ENCODE measurements around the gene ZNF124. TPM values are rescaled to one million over a fixed set of nuclear protein-coding genes. Genes with fewer than 3 reads are reported as not detected.

ZNF124 gene
- polyA plus RNA-seq, 1 donor from 2014 or later = 23.6 TPM

- TF ChIP-seq CTCF (IDR thresholded peaks at IDR 0.05; ENCODE audit: poor library complexity, severe bottlenecking) = no peak
Measured at GRCh38 chr1:247204177-247204647, 32.4 kb upstream of the ZNF124 start (continued).

- TF ChIP-seq SMC3 (conservative IDR thresholded peaks at IDR 0.05; ENCODE audit: poor library complexity) (no peak), CTCF (IDR thresholded peaks at IDR 0.05; ENCODE audit: poor library complexity, severe bottlenecking) (no peak), MXI1 (conservative IDR thresholded peaks at IDR 0.05; ENCODE audit: poor library complexity, severe bottlenecking) (no peak), EZH2 (IDR thresholded peaks at IDR 0.05; ENCODE audit: borderline replicate concordance, insufficient read depth, low read length, poor library complexity, severe bottlenecking) (no peak), POLR2AphosphoS5 (IDR thresholded peaks at IDR 0.05) (no peak), RAD21 (conservative IDR thresholded peaks at IDR 0.05) (no peak), EP300 (conservative IDR thresholded peaks at IDR 0.05; ENCODE audit: poor library complexity, severe bottlenecking) (no peak), TAF1 (IDR thresholded peaks at IDR 0.05; ENCODE audit: low read depth) (no peak), REST (IDR thresholded peaks at IDR 0.05; ENCODE audit: borderline replicate concordance) (no peak)
- H3K9ac ChIP-seq (ENCODE audit: low read length) = no peak overlapping the region
- H3K27ac ChIP-seq (ENCODE audit: low read length) = no peak overlapping the region
- no peaks in the 10 kb centered on the region for H3K27me3 ChIP-seq (ENCODE audit: insufficient read depth, low read depth, low read length)
- H3K4me3 ChIP-seq (ENCODE audit: low read length) = no peak overlapping the region
- H4K20me1 ChIP-seq (ENCODE audit: insufficient read depth) = no peaks in the 10 kb centered on the region
- H3K36me3 ChIP-seq (ENCODE audit: insufficient read depth, low read length) = peaks cover 6% of the 10 kb centered on the region
- H3K9me2 ChIP-seq (ENCODE audit: insufficient read depth, low read length) = no peaks in the 10 kb centered on the region
- no peak overlapping the region for H2AFZ ChIP-seq (ENCODE audit: low read depth, low read length)
- no peaks in the 10 kb centered on the region for H3F3A ChIP-seq (ENCODE audit: insufficient read depth, low read length, poor library complexity, severe bottlenecking)
- no peaks in the 10 kb centered on the region for H3K79me2 ChIP-seq (replicated peaks; ENCODE audit: insufficient read depth, low read length)
- H3K4me2 ChIP-seq (ENCODE audit: low read length) = no peak overlapping the region
- H3K9me3 ChIP-seq (ENCODE audit: low read length) = no peaks in the 10 kb centered on the region
Measured at GRCh38 chr1:247198781-247199180, 27.0 kb upstream of the ZNF124 start.

GRCh38 chr1:247193958-247194357, 22.1 kb upstream of the ZNF124 start:
- no peak for TF ChIP-seq RAD21 (conservative IDR thresholded peaks at IDR 0.05)
- TF ChIP-seq SMC3 (conservative IDR thresholded peaks at IDR 0.05; ENCODE audit: poor library complexity) = no peak
- no peak for TF ChIP-seq MXI1 (conservative IDR thresholded peaks at IDR 0.05; ENCODE audit: poor library complexity, severe bottlenecking)
- no peak for TF ChIP-seq EP300 (conservative IDR thresholded peaks at IDR 0.05; ENCODE audit: poor library complexity, severe bottlenecking)
- TF ChIP-seq EZH2 (IDR thresholded peaks at IDR 0.05; ENCODE audit: borderline replicate concordance, insufficient read depth, low read length, poor library complexity, severe bottlenecking) = no peak
- no peak for TF ChIP-seq TAF1 (IDR thresholded peaks at IDR 0.05; ENCODE audit: low read depth)
- TF ChIP-seq CTCF (IDR thresholded peaks at IDR 0.05; ENCODE audit: poor library complexity, severe bottlenecking) = no peak
- no peak for TF ChIP-seq POLR2AphosphoS5 (IDR thresholded peaks at IDR 0.05)
- no peak for TF ChIP-seq REST (IDR thresholded peaks at IDR 0.05; ENCODE audit: borderline replicate concordance)
- Histone ChIP-seq H3K36me3 (ENCODE audit: insufficient read depth, low read length) (peaks cover 6% of the 10 kb centered on the region), H3K79me2 (replicated peaks; ENCODE audit: insufficient read depth, low read length) (no peaks in the 10 kb centered on the region), H2AFZ (ENCODE audit: low read depth, low read length) (no peak overlapping the region), H3K27me3 (ENCODE audit: insufficient read depth, low read depth, low read length) (no peaks in the 10 kb centered on the region), H4K20me1 (ENCODE audit: insufficient read depth) (no peaks in the 10 kb centered on the region), H3K4me2 (ENCODE audit: low read length) (no peak overlapping the region), H3F3A (ENCODE audit: insufficient read depth, low read length, poor library complexity, severe bottlenecking) (no peaks in the 10 kb centered on the region), H3K9me2 (ENCODE audit: insufficient read depth, low read length) (no peaks in the 10 kb centered on the region), H3K9ac (ENCODE audit: low read length) (no peak overlapping the region), H3K9me3 (ENCODE audit: low read length) (peaks cover 5% of the 10 kb centered on the region), H3K4me3 (ENCODE audit: low read length) (no peak overlapping the region), H3K27ac (ENCODE audit: low read length) (no peak overlapping the region)

Data from neural cell (in vitro differentiated cells).